HG03432 (cell line): Measurements from ENCODE around the gene STAC2.

Experiments used
- ATAC-seq: cut with Tn5 transposase; IDR thresholded peaks from one replicate; pipeline ENCODE4 v1.9.1; 2021; ENCODE audit warnings: mild to moderate bottlenecking, moderate library complexity; ENCODE audit not compliant: unreplicated experiment

STAC2 gene

GRCh38 chr17:39235555-39236449, 10.1 kb upstream of the STAC2 start:
- ATAC-seq = no peak

GRCh38 chr17:39231591-39232551, 6.1 kb upstream of the STAC2 start:
- ATAC-seq = no peak

- no peak for ATAC-seq
Observed at GRCh38 chr17:39231091-39231561, 5.4 kb upstream of the STAC2 start.

- no peak for ATAC-seq
Observed at GRCh38 chr17:39230361-39230760, 4.6 kb upstream of the STAC2 start.

GRCh38 chr17:39229274-39229913, 3.6 kb upstream of the STAC2 start:
- no peak for ATAC-seq

- ATAC-seq = no peak
Observed at GRCh38 chr17:39227364-39227919, 1.7 kb upstream of the STAC2 start.

GRCh38 chr17:39225959-39226683, 376 bp upstream of the STAC2 start:
- ATAC-seq = no peak

GRCh38 chr17:39224778-39225307, 902 bp downstream of the STAC2 start:
- no peak for ATAC-seq

GRCh38 chr17:39223907-39224777, 1.6 kb downstream of the STAC2 start:
- ATAC-seq = no peak

GRCh38 chr17:39222866-39223834, 2.6 kb downstream of the STAC2 start:
- no peak for ATAC-seq

- ATAC-seq = no peak
Observed at GRCh38 chr17:39222151-39222550, 3.6 kb downstream of the STAC2 start.

- ATAC-seq = no peak
Observed at GRCh38 chr17:39221572-39221971, 4.2 kb downstream of the STAC2 start.

- ATAC-seq = no peak
Observed at GRCh38 chr17:39219647-39220154, 6.0 kb downstream of the STAC2 start.

- ATAC-seq = no peak
Observed at GRCh38 chr17:39218906-39219305, 6.8 kb downstream of the STAC2 start.

- ATAC-seq = no peak
Observed at GRCh38 chr17:39217734-39218369, 7.9 kb downstream of the STAC2 start.

- ATAC-seq = no peak
Observed at GRCh38 chr17:39213852-39214251, 11.9 kb downstream of the STAC2 start.
